HCT116 (cell line): ENCODE data around the gene GPR171. TPM values are rescaled to one million over a fixed set of nuclear protein-coding genes. Genes with fewer than 3 reads are reported as not detected.
"Not testable (repeated sequence)": the region's sequence is repeated elsewhere in the genome, so short reads cannot be mapped to it uniquely, and the experiment has no call there.

Experiments used
- ATAC-seq: fragments of 200-7000 bp; cut with Tn5 transposase; 2 replicates; pipeline ENCODE4 v1.9.1; 2020; ENCODE audit warnings: mild to moderate bottlenecking, moderate library complexity
- BruUV-seq: library from RNA; stranded (reverse); fragments of 400-500 nt; replicated peaks from 2 replicates; lab custom pipeline; 2021; lab: Mats Ljungman, UMichigan
- CTCF ChIA-PET: fragments of 300-600 bp; sonication (Branson Sonifier 250); formaldehyde crosslinking; loops from one replicate; lab custom pipeline; 2021; ENCODE audit warnings: antibody characterized with exemption; lab: Charles Lee
- POLR2A ChIA-PET: fragments of 300-600, 350-600 bp; sonication (Branson Sonifier 250); formaldehyde crosslinking; loops from one replicate; lab custom pipeline; 2021; ENCODE audit warnings: antibody characterized with exemption; lab: Charles Lee
- RAD21 ChIA-PET, 2 experiments: fragments of 300-600 bp; sonication (Branson Sonifier 250); formaldehyde crosslinking; loops; one replicate each; lab custom pipeline; 2023; ENCODE audit warnings: low total read pairs in 2 of 2; ENCODE audit not compliant: uncharacterized antibody in 2 of 2, unreplicated experiment in 2 of 2, low non-redundant PET in 1 of 2; lab: Charles Lee
- DNase-seq: peaks from one replicate; pipeline ENCODE4 v3.0.0-alpha.2; 2010; ENCODE audit warnings: low read depth, low spot score
- H2AFZ ChIP-seq: fragments of 200-600 bp; shearing (Covaris generic), sonication (generic); 2 replicates; pipeline ENCODE4 v1.6.1; 2017; ENCODE audit warnings: low read depth, mixed run types, mixed read lengths, antibody characterized with exemption, low read length; ENCODE audit not compliant: poor library complexity, severe bottlenecking
- H3K27ac ChIP-seq: 2 replicates; pipeline ENCODE4 v1.5.1; 2012; ENCODE audit warnings: low read depth, low read length
- H3K27me3 ChIP-seq: fragments of 200-600 bp; sonication (generic); 2 replicates; pipeline ENCODE4 v1.6.1; 2016; ENCODE audit warnings: mixed run types, low read length, mixed read lengths; ENCODE audit not compliant: insufficient read depth
- H3K36me3 ChIP-seq, 2 experiments: fragments of 200-500 bp in 1 of 2; fragments of 200-600 bp in 1 of 2; sonication (Bioruptor generic) in 1 of 2; sonication (generic) in 1 of 2; 2 replicates each; pipeline versions ENCODE4 v1.5.1 to v1.6.1; 2014 to 2016; ENCODE audit warnings: low read length in 2 of 2, inconsistent platforms in 1 of 2, mixed read lengths in 1 of 2, mixed run types in 1 of 2; ENCODE audit not compliant: insufficient read depth in 2 of 2, control insufficient read depth in 1 of 2
- H3K4me1 ChIP-seq, 2 experiments: fragments of 200-600 bp in 1 of 2; sonication (generic) in 1 of 2; 2 replicates each; pipeline versions ENCODE4 v1.5.1 to v1.6.1; 2012 to 2017; ENCODE audit warnings: low read length in 2 of 2, inconsistent platforms in 1 of 2, mild to moderate bottlenecking in 1 of 2, mixed read lengths in 1 of 2, mixed run types in 1 of 2, moderate library complexity in 1 of 2; ENCODE audit not compliant: insufficient read depth in 2 of 2, control insufficient read depth in 1 of 2
- H3K4me2 ChIP-seq: fragments of 200-600 bp; sonication (generic); 2 replicates; pipeline ENCODE4 v1.6.1; 2017; ENCODE audit warnings: mixed run types, low read length, mixed read lengths
- H3K4me3 ChIP-seq, 2 experiments: fragments of 200-600 bp in 1 of 2; sonication (generic) in 1 of 2; replicated peaks in 1 of 2; 2 replicates each; pipeline ENCODE4 v1.5.1; 2011 to 2016; ENCODE audit warnings: low read length in 2 of 2, control low read depth in 1 of 2, low read depth in 1 of 2, mild to moderate bottlenecking in 1 of 2, mixed read lengths in 1 of 2, mixed run types in 1 of 2
- H3K79me2 ChIP-seq: fragments of 200-600 bp; sonication (generic); 2 replicates; pipeline ENCODE4 v1.6.1; 2017; ENCODE audit warnings: mild to moderate bottlenecking, mixed run types, low read length, moderate library complexity, mixed read lengths; ENCODE audit not compliant: insufficient read depth
- H3K9ac ChIP-seq: fragments of 200-600 bp; sonication (generic); 2 replicates; pipeline ENCODE4 v1.6.1; 2016; ENCODE audit warnings: low read length, mixed read lengths
- H3K9me2 ChIP-seq: fragments of 200-600 bp; sonication (generic), shearing (Covaris generic); 2 replicates; pipeline ENCODE4 v1.6.1; 2017; ENCODE audit warnings: mixed run types, mild to moderate bottlenecking, moderate library complexity; ENCODE audit not compliant: insufficient read depth
- H3K9me3 ChIP-seq, 2 experiments: fragments of 200-500 bp in 1 of 2; fragments of 200-600 bp in 1 of 2; sonication (Bioruptor generic) in 1 of 2; sonication (generic) in 1 of 2; 2 replicates each; pipeline ENCODE4 v1.6.1; 2014 to 2017; ENCODE audit warnings: low read length in 2 of 2, mixed read lengths in 2 of 2, inconsistent platforms in 1 of 2, low read depth in 1 of 2, mild to moderate bottlenecking in 1 of 2, mixed run types in 1 of 2, moderate library complexity in 1 of 2; ENCODE audit not compliant: control insufficient read depth in 1 of 2, insufficient read depth in 1 of 2
- H4K20me1 ChIP-seq: fragments of 200-600 bp; sonication (generic), shearing (Covaris generic); 2 replicates; pipeline ENCODE4 v1.6.1; 2017; ENCODE audit warnings: mixed run types, mild to moderate bottlenecking, moderate library complexity; ENCODE audit not compliant: insufficient read depth
- ATF3 ChIP-seq: IDR thresholded peaks from 2 replicates; pipeline ENCODE4 v1.6.1; 2012
- CBX3 ChIP-seq: IDR thresholded peaks from 2 replicates; pipeline ENCODE4 v1.6.1; 2012; ENCODE audit warnings: low read depth
- CEBPB ChIP-seq: IDR thresholded peaks from 2 replicates; pipeline ENCODE4 v1.6.1; 2012; ENCODE audit warnings: low read depth
- CTCF ChIP-seq, 3 experiments: fragments of 200-600 bp in 1 of 3; sonication (generic) in 1 of 3; IDR thresholded peaks in 2 of 3; conservative IDR thresholded peaks in 1 of 3; 2 replicates each; pipeline ENCODE4 v1.5.1; 2012 to 2017; ENCODE audit warnings: low read depth in 2 of 3, low read length in 2 of 3, antibody characterized with exemption in 1 of 3, borderline replicate concordance in 1 of 3, control low read depth in 1 of 3, mild to moderate bottlenecking in 1 of 3, mixed read lengths in 1 of 3, mixed run types in 1 of 3, moderate library complexity in 1 of 3; ENCODE audit not compliant: insufficient read depth in 1 of 3
- EGR1 ChIP-seq: IDR thresholded peaks from 2 replicates; pipeline ENCODE4 v1.6.1; 2012; ENCODE audit warnings: low read depth
- ELF1 ChIP-seq: IDR thresholded peaks from 2 replicates; pipeline ENCODE4 v1.6.1; 2012; ENCODE audit warnings: low read depth, borderline replicate concordance
- EZH2 ChIP-seq: fragments of 200-600 bp; sonication (generic); IDR thresholded peaks from 2 replicates; pipeline ENCODE4 v1.6.1; 2017; ENCODE audit warnings: antibody characterized with exemption, mixed run types
- EZH2phosphoT487 ChIP-seq: fragments of 200-600 bp; IDR thresholded peaks from 2 replicates; pipeline ENCODE4 v1.6.1; 2018; ENCODE audit warnings: antibody characterized with exemption, borderline replicate concordance
- JUND ChIP-seq: IDR thresholded peaks from 2 replicates; pipeline ENCODE4 v1.6.1; 2012
- MAX ChIP-seq: IDR thresholded peaks from 2 replicates; pipeline ENCODE4 v1.6.1; 2012
- POLR2A ChIP-seq: IDR thresholded peaks from 2 replicates; pipeline ENCODE4 v1.7.0; 2011; ENCODE audit warnings: borderline replicate concordance; ENCODE audit not compliant: insufficient read depth, insufficient read length; ENCODE audit errors: extremely low read depth
- POLR2AphosphoS5 ChIP-seq: IDR thresholded peaks from 2 replicates; pipeline ENCODE4 v1.6.1; 2011; ENCODE audit warnings: mild to moderate bottlenecking, low read depth, low read length, moderate library complexity
- RAD21 ChIP-seq: IDR thresholded peaks from 2 replicates; pipeline ENCODE4 v1.6.1; 2012; ENCODE audit warnings: low read depth, mild to moderate bottlenecking
- SIN3A ChIP-seq: IDR thresholded peaks from 2 replicates; pipeline ENCODE4 v1.6.1; 2012; ENCODE audit warnings: low read depth
- SP1 ChIP-seq: IDR thresholded peaks from 2 replicates; pipeline ENCODE4 v1.6.1; 2012; ENCODE audit warnings: low read depth
- SRF ChIP-seq: IDR thresholded peaks from 2 replicates; pipeline ENCODE4 v1.6.1; 2012; ENCODE audit warnings: low read depth
- TCF7L2 ChIP-seq: IDR thresholded peaks from 2 replicates; pipeline ENCODE4 v1.7.0; 2011; ENCODE audit warnings: borderline replicate concordance, inconsistent platforms; ENCODE audit not compliant: insufficient read depth, insufficient read length; ENCODE audit errors: extremely low read depth
- ZFX ChIP-seq: fragments of 450-650 bp; IDR thresholded peaks from 2 replicates; pipeline ENCODE4 v1.6.1; 2017
- ZNF274 ChIP-seq: fragments of 200-500 bp; sonication (Bioruptor generic); IDR thresholded peaks from 2 replicates; pipeline ENCODE4 v1.6.1; 2014; ENCODE audit warnings: mild to moderate bottlenecking, low read depth, low read length, inconsistent platforms
- intact Hi-C: fragments of 100-400 bp; cut with micrococcal nuclease; formaldehyde crosslinking; loops from 2 replicates; pipeline ENCODE4 v1.10.0; 2022
- total RNA-seq: library from RNA; stranded (reverse); gene quantifications from one replicate; pipeline ENCODE4 v1.2.1, GENCODE V29; 2021; ENCODE audit not compliant: unreplicated experiment

The GPR171 gene
- total RNA-seq, 1 experiment from 2014 or later, result not detected

GRCh38 chr3:151232991-151233390 is 30.0 kb upstream of the GPR171 start:
- Histone ChIP-seq H3K9ac (no peak overlapping the region), H3K4me1 (peaks cover 0 to 9% of the 10 kb centered on the region in 2 experiments; a peak in 2 of 4 replicates), H3K9me2 (no peaks in the 10 kb centered on the region), H3K9me3 (no peaks in the 10 kb centered on the region), H3K79me2 (no peaks in the 10 kb centered on the region), H3K36me3 (no peaks in the 10 kb centered on the region), H3K27ac (no peak overlapping the region), H3K4me2 (no peak overlapping the region), H3K27me3 (no peaks in the 10 kb centered on the region), H3K4me3 (no peak overlapping the region), H4K20me1 (no peaks in the 10 kb centered on the region), H2AFZ (no peak overlapping the region)
- no TSS peak for BruUV-seq
- ATAC-seq (no peak), DNase-seq (no peak)
- intact Hi-C loops, result no loop called here
- ChIA-PET RAD21 (no interaction called here), CTCF (no interaction called here), POLR2A (no interaction called here)
- TF ChIP-seq JUND (no peak), ELF1 (no peak), EZH2phosphoT487 (no peak), EZH2 (no peak), TCF7L2 (no peak), CTCF (IDR thresholded peaks at IDR 0.05 in 2 of 3, conservative IDR thresholded peaks at IDR 0.05 in 1 of 3; ENCODE audit: borderline replicate concordance in 1 of 3, insufficient read depth in 1 of 3, low read depth in 2 of 3, low read length in 2 of 3) (no peak), POLR2A (no peak), ZNF274 (no peak), POLR2AphosphoS5 (no peak), SP1 (no peak), SIN3A (no peak), CEBPB (no peak), ATF3 (no peak), MAX (no peak), SRF (no peak), CBX3 (no peak), RAD21 (no peak), EGR1 (no peak), ZFX (no peak)

GRCh38 chr3:151232403-151232802 is 29.4 kb upstream of the GPR171 start:
- H3K36me3 ChIP-seq, intact Hi-C loops, BruUV-seq, H3K4me2 ChIP-seq, H3K79me2 ChIP-seq, H3K9ac ChIP-seq, CTCF ChIA-PET, H3K27me3 ChIP-seq, POLR2A ChIA-PET, DNase-seq, RAD21 ChIA-PET, H3K27ac ChIP-seq, H2AFZ ChIP-seq, H3K4me3 ChIP-seq, ATAC-seq, H3K9me3 ChIP-seq, H3K9me2 ChIP-seq, H4K20me1 ChIP-seq: not testable (repeated sequence)
- H3K4me1 ChIP-seq, result peaks cover 0 to 15% of the 10 kb centered on the region in 2 experiments; a peak in 2 of 4 replicates
